PC-3 (cell line): ENCODE measurements around the gene IGFALS. TPM values are rescaled to one million over a fixed set of nuclear protein-coding genes. Genes with fewer than 3 reads are reported as not detected.

Experiments used
- ATAC-seq: fragments of 200-7000 bp; cut with Tn5 transposase; 2 replicates; pipeline ENCODE4 v1.9.1; 2020; ENCODE audit warnings: mild to moderate bottlenecking, moderate library complexity
- BruUV-seq: library from RNA; stranded (reverse); fragments of 400-500 nt; replicated peaks from 2 replicates; lab custom pipeline; 2021; lab: Mats Ljungman, UMichigan
- CTCF ChIA-PET: fragments of 300-600 bp; sonication (Branson Sonifier 250); formaldehyde crosslinking; loops from one replicate; lab custom pipeline; 2022; ENCODE audit warnings: antibody characterized with exemption; lab: Charles Lee
- POLR2A ChIA-PET: fragments of 300-600 bp; sonication (Branson Sonifier 250); formaldehyde crosslinking; loops from one replicate; lab custom pipeline; 2022; ENCODE audit warnings: antibody characterized with exemption; ENCODE audit not compliant: unreplicated experiment; lab: Charles Lee
- DNase-seq: peaks from one replicate; pipeline ENCODE4 v3.0.0-alpha.2; 2015
- H2AFZ ChIP-seq: fragments of 300-600 bp; sonication (generic); 2 replicates; pipeline ENCODE4 v1.6.0; 2016; ENCODE audit warnings: antibody characterized with exemption, low read length
- H3F3A ChIP-seq: fragments of 300-600 bp; sonication (generic); one replicate; pipeline ENCODE4 v1.6.0; 2017; ENCODE audit warnings: antibody characterized with exemption, low read length, control low read depth, mild to moderate bottlenecking; ENCODE audit not compliant: unreplicated experiment
- H3K27ac ChIP-seq: fragments of 300-600 bp; sonication (generic); 2 replicates; pipeline ENCODE4 v1.5.1; 2016; ENCODE audit warnings: mild to moderate bottlenecking, low read length
- H3K27me3 ChIP-seq: fragments of 300-600 bp; sonication (generic); 2 replicates; pipeline ENCODE4 v1.6.1; 2016; ENCODE audit warnings: low read length, mixed read lengths
- H3K36me3 ChIP-seq: fragments of 300-600 bp; sonication (generic); 2 replicates; pipeline ENCODE4 v1.6.1; 2016; ENCODE audit warnings: low read depth, mixed run types, low read length, mixed read lengths
- H3K4me1 ChIP-seq: fragments of 300-600 bp; sonication (generic); 2 replicates; pipeline ENCODE4 v1.5.1; 2016; ENCODE audit warnings: low read length; ENCODE audit not compliant: insufficient read depth
- H3K4me2 ChIP-seq: fragments of 300-600 bp; sonication (generic); 2 replicates; pipeline ENCODE4 v1.6.0; 2016; ENCODE audit warnings: low read length
- H3K4me3 ChIP-seq: fragments of 300-600 bp; sonication (generic); 2 replicates; pipeline ENCODE4 v1.5.1; 2016; ENCODE audit warnings: mild to moderate bottlenecking, low read length, mixed read lengths
- H3K79me2 ChIP-seq: fragments of 300-600 bp; sonication (generic); 2 replicates; pipeline ENCODE4 v1.6.1; 2017; ENCODE audit warnings: low read length, mixed read lengths
- H3K9ac ChIP-seq: fragments of 300-600 bp; sonication (generic); 2 replicates; pipeline ENCODE4 v1.6.0; 2016; ENCODE audit warnings: mild to moderate bottlenecking, low read length
- H3K9me2 ChIP-seq: fragments of 300-600 bp; sonication (generic); replicated peaks from 2 replicates; pipeline ENCODE4 v1.6.1; 2016; ENCODE audit warnings: mixed run types, low read length, mixed read lengths
- H3K9me3 ChIP-seq: fragments of 300-600 bp; sonication (generic); 2 replicates; pipeline ENCODE4 v1.6.1; 2016; ENCODE audit warnings: low read length, mixed read lengths
- H4K20me1 ChIP-seq: fragments of 300-600 bp; sonication (generic); 2 replicates; pipeline ENCODE4 v1.6.1; 2016; ENCODE audit warnings: low read length, mixed read lengths
- CTCF ChIP-seq: fragments of 300-600 bp; sonication (generic); conservative IDR thresholded peaks from 2 replicates; pipeline ENCODE4 v1.5.1; 2017; ENCODE audit warnings: antibody characterized with exemption, low read depth, mild to moderate bottlenecking, low read length
- EZH2 ChIP-seq: fragments of 300-600 bp; sonication (generic); IDR thresholded peaks from one replicate; pipeline ENCODE4 v1.6.1; 2017; ENCODE audit warnings: antibody characterized with exemption, mild to moderate bottlenecking, low read length; ENCODE audit not compliant: unreplicated experiment
- EZH2phosphoT487 ChIP-seq: fragments of 300-600 bp; sonication (generic); IDR thresholded peaks from 2 replicates; pipeline ENCODE4 v1.6.1; 2018; ENCODE audit warnings: mild to moderate bottlenecking, antibody characterized with exemption, low read length, borderline replicate concordance
- intact Hi-C: fragments of 100-400 bp; cut with micrococcal nuclease; formaldehyde crosslinking; loops from 2 replicates; pipeline ENCODE4 v1.9.0; 2023
- total RNA-seq: library from RNA; depleted of rRNA; stranded (reverse); fragments of >200 nt; gene quantifications from 2 replicates; pipeline ENCODE4 v1.2.3, GENCODE V29; 2014

Gene IGFALS
- total RNA-seq, 1 experiment from 2014 or later: not detected

- H2AFZ ChIP-seq: no peak overlapping the region
- H3K9me2 ChIP-seq: no peaks in the 10 kb centered on the region
- H3K27ac ChIP-seq: no peak overlapping the region
- ChIA-PET CTCF (no interaction called here), POLR2A (no interaction called here)
- H3K4me1 ChIP-seq: no peaks in the 10 kb centered on the region
- no peaks in the 10 kb centered on the region for H3K36me3 ChIP-seq
- H4K20me1 ChIP-seq: no peaks in the 10 kb centered on the region
- no peaks in the 10 kb centered on the region for H3K79me2 ChIP-seq
- no TSS peak for BruUV-seq
- H3K4me2 ChIP-seq: no peak overlapping the region
- TF ChIP-seq CTCF: no peak
- no peak for TF ChIP-seq EZH2phosphoT487
- TF ChIP-seq EZH2: no peak
- H3K9me3 ChIP-seq: no peaks in the 10 kb centered on the region
- no peak for DNase-seq
- no peaks in the 10 kb centered on the region for H3K27me3 ChIP-seq
- no peak overlapping the region for H3K4me3 ChIP-seq
- H3F3A ChIP-seq: no peaks in the 10 kb centered on the region
- intact Hi-C loops: no loop called here
- no peak overlapping the region for H3K9ac ChIP-seq
- no peak for ATAC-seq
Measured at GRCh38 chr16:1765826-1766225, 27.7 kb downstream of the IGFALS start.

- BruUV-seq: no TSS peak
- Histone ChIP-seq H4K20me1 (no peaks in the 10 kb centered on the region), H3K79me2 (no peaks in the 10 kb centered on the region), H3K9ac (no peak overlapping the region), H2AFZ (no peak overlapping the region), H3K9me2 (no peaks in the 10 kb centered on the region), H3K4me1 (no peaks in the 10 kb centered on the region), H3K27me3 (no peaks in the 10 kb centered on the region), H3K4me2 (no peak overlapping the region), H3K4me3 (no peak overlapping the region), H3K36me3 (no peaks in the 10 kb centered on the region), H3F3A (no peaks in the 10 kb centered on the region), H3K9me3 (no peaks in the 10 kb centered on the region), H3K27ac (no peak overlapping the region)
- intact Hi-C loops: no loop called here
- POLR2A ChIA-PET: no interaction called here
- ATAC-seq (no peak), DNase-seq (no peak)
- CTCF ChIA-PET: no interaction called here
- TF ChIP-seq EZH2phosphoT487 (no peak), EZH2 (no peak), CTCF (no peak)
Measured at GRCh38 chr16:1764971-1765370, 28.5 kb downstream of the IGFALS start.

GRCh38 chr16:1763521-1764511, 29.7 kb downstream of the IGFALS start:
- Histone ChIP-seq H3K4me3 (no peak overlapping the region), H4K20me1 (no peaks in the 10 kb centered on the region), H3K36me3 (no peaks in the 10 kb centered on the region), H3K27me3 (no peaks in the 10 kb centered on the region), H3K9me3 (no peaks in the 10 kb centered on the region), H3K27ac (no peak overlapping the region), H3K9me2 (no peaks in the 10 kb centered on the region), H3K4me2 (no peak overlapping the region), H3K9ac (no peak overlapping the region), H2AFZ (no peak overlapping the region), H3F3A (no peaks in the 10 kb centered on the region), H3K4me1 (no peaks in the 10 kb centered on the region), H3K79me2 (no peaks in the 10 kb centered on the region)
- BruUV-seq: no TSS peak
- intact Hi-C loops: no loop called here
- DNase-seq (no peak), ATAC-seq (no peak)
- TF ChIP-seq EZH2: no peak
- TF ChIP-seq EZH2phosphoT487: no peak
- TF ChIP-seq CTCF: peak; percentile 38
- POLR2A ChIA-PET: no interaction called here
- CTCF ChIA-PET: no interaction called here
